Measurements from ENCODE around the gene LRRC58.

DNA sequence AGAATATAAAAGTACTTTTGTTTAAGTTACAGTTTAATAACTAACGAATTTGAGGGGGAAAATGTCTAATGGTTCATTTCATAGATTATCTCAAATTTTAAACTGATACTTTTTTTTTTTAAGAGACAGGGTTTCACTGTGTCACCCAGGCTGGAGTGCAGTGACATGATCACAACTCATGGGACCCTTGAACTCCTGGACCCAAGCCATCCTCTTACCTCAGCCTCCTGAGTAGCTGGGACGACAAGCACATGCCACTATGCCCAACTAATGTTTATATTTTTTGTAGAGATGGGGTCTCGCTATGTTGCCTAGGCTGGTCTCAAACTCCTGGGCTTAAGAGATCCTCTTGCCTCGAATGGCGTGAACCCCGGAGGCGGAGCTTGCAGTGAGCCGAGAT lies 16.5 kb downstream of the LRRC58 start:
- no peak for TF ChIP-seq EZH2 (IDR thresholded peaks at IDR 0.05; ENCODE audit: borderline replicate concordance, low read length)
- TF ChIP-seq, protein P1, sequence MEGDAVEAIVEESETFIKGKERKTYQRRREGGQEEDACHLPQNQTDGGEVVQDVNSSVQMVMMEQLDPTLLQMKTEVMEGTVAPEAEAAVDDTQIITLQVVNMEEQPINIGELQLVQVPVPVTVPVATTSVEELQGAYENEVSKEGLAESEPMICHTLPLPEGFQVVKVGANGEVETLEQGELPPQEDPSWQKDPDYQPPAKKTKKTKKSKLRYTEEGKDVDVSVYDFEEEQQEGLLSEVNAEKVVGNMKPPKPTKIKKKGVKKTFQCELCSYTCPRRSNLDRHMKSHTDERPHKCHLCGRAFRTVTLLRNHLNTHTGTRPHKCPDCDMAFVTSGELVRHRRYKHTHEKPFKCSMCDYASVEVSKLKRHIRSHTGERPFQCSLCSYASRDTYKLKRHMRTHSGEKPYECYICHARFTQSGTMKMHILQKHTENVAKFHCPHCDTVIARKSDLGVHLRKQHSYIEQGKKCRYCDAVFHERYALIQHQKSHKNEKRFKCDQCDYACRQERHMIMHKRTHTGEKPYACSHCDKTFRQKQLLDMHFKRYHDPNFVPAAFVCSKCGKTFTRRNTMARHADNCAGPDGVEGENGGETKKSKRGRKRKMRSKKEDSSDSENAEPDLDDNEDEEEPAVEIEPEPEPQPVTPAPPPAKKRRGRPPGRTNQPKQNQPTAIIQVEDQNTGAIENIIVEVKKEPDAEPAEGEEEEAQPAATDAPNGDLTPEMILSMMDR (conservative IDR thresholded peaks at IDR 0.05 in 1 of 2, IDR thresholded peaks at IDR 0.05 in 1 of 2; ENCODE audit: extremely low read depth in 1 of 2, insufficient read depth in 1 of 2, low read depth in 1 of 2, low read length in 2 of 2) = no peak
